Thoracic aorta (tissue), 2 donors: ENCODE results near the gene NDFIP1. TPM values are rescaled to one million over a fixed set of nuclear protein-coding genes. Genes with fewer than 3 reads are reported as not detected.

Experiments
- ATAC-seq: fragments of 150-250 bp; one replicate; pipeline ENCODE4 v1.8.0; 2017; ENCODE audit warnings: low read depth; ENCODE audit not compliant: insufficient number of reproducible peaks, low FRiP score
- DNase-seq: peaks from one replicate; pipeline ENCODE4 v3.0.0-alpha.2; 2020; ENCODE audit warnings: low spot score
- H3K27ac ChIP-seq, 2 donors: fragments of 200-600 bp; sonication (generic); 1 replicate in 1 of 2; 2 replicates in 1 of 2; pipeline ENCODE4 v1.5.1; 2016; ENCODE audit warnings: mild to moderate bottlenecking in 2 of 2, moderate library complexity in 2 of 2
- H3K27me3 ChIP-seq: fragments of 200-600 bp; sonication (generic); replicated peaks from 2 replicates; pipeline ENCODE4 v1.6.0; 2016; ENCODE audit warnings: mild to moderate bottlenecking; ENCODE audit not compliant: insufficient read depth
- H3K36me3 ChIP-seq: fragments of 200-600 bp; sonication (generic); one replicate; pipeline ENCODE4 v1.5.1; 2016
- H3K4me1 ChIP-seq, 2 donors: fragments of 200-600 bp; sonication (generic); 1 replicate in 1 of 2; 2 replicates in 1 of 2; pipeline versions ENCODE4 v1.5.1 to v1.6.0; 2016; ENCODE audit warnings: low read depth in 2 of 2, mild to moderate bottlenecking in 1 of 2; ENCODE audit not compliant: control insufficient read depth in 1 of 2
- H3K4me3 ChIP-seq: fragments of 200-600 bp; sonication (generic); 2 replicates; pipeline ENCODE4 v1.5.1; 2016; ENCODE audit warnings: mild to moderate bottlenecking
- H3K9me3 ChIP-seq: fragments of 200-600 bp; sonication (generic); 2 replicates; pipeline ENCODE4 v1.5.1; 2016
- CTCF ChIP-seq: fragments of 200-600 bp; sonication (generic); IDR thresholded peaks from one replicate; pipeline ENCODE4 v1.5.1; 2019; ENCODE audit warnings: antibody characterized with exemption
- total RNA-seq, 2 donors: library from RNA; depleted of rRNA; stranded (reverse); fragments of >200 nt; gene quantifications; one replicate each; pipeline versions ENCODE4 v1.1.0 to v1.2.3, GENCODE V29; 2016

The NDFIP1 gene
- total RNA-seq, 2 donors from 2014 or later = 102 to 134 TPM

GRCh38 chr5:142156839-142157463 lies 48.4 kb downstream of the NDFIP1 start:
- H3K4me3 ChIP-seq = no peak overlapping the region
- H3K36me3 ChIP-seq = peaks cover 10% of the 10 kb centered on the region
- DNase-seq (no peak), ATAC-seq (no peak)
- H3K9me3 ChIP-seq = no peaks in the 10 kb centered on the region
- H3K4me1 ChIP-seq = peaks cover 0 to 7% of the 10 kb centered on the region in 2 donors
- no peaks in the 10 kb centered on the region for H3K27me3 ChIP-seq
- H3K27ac ChIP-seq = no peak overlapping the region
- TF ChIP-seq CTCF = no peak

GRCh38 chr5:142159354-142159753 lies 50.8 kb downstream of the NDFIP1 start:
- peaks cover 0 to 7% of the 10 kb centered on the region in 2 donors for H3K4me1 ChIP-seq
- no peak for ATAC-seq
- H3K9me3 ChIP-seq = no peaks in the 10 kb centered on the region
- H3K4me3 ChIP-seq = no peak overlapping the region
- H3K36me3 ChIP-seq = peaks cover 4% of the 10 kb centered on the region
- H3K27ac ChIP-seq = no peak overlapping the region
- TF ChIP-seq CTCF = no peak
- no peak for DNase-seq
- no peaks in the 10 kb centered on the region for H3K27me3 ChIP-seq

DNA sequence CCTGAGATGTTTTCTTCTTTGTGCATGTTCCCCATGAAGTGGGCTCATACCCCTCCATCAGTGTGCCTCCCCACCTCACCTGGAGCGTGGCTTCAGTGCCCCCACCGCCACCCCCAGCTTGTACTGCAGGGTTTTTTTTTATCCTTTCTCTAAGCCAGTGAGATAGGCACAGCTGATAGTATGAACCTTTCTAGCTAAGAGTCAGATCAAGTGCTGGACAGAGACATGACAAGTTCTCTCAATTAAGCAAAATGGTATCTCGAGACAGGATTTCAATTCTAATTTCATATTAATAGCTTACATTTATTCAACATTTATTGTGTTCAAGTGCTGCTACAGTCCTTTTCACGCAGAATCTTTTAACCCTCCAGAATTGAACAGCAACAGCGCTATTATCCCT lies 55.7 kb downstream of the NDFIP1 start:
- H3K36me3 ChIP-seq = no peaks in the 10 kb centered on the region
- H3K27me3 ChIP-seq = no peaks in the 10 kb centered on the region
- TF ChIP-seq CTCF = no peak
- no peaks in the 10 kb centered on the region for H3K9me3 ChIP-seq
- ATAC-seq = no peak
- no peak overlapping the region for H3K4me3 ChIP-seq
- H3K4me1 ChIP-seq = no peaks in the 10 kb centered on the region
- no peak for DNase-seq
- H3K27ac ChIP-seq = no peak overlapping the region

GRCh38 chr5:142166754-142167153 lies 58.2 kb downstream of the NDFIP1 start:
- no peaks in the 10 kb centered on the region for H3K9me3 ChIP-seq
- no peaks in the 10 kb centered on the region for H3K27me3 ChIP-seq
- H3K36me3 ChIP-seq = no peaks in the 10 kb centered on the region
- no peak for ATAC-seq
- no peak for TF ChIP-seq CTCF
- no peak overlapping the region for H3K4me3 ChIP-seq
- H3K27ac ChIP-seq = no peak overlapping the region
- DNase-seq = no peak
- no peaks in the 10 kb centered on the region for H3K4me1 ChIP-seq

DNA sequence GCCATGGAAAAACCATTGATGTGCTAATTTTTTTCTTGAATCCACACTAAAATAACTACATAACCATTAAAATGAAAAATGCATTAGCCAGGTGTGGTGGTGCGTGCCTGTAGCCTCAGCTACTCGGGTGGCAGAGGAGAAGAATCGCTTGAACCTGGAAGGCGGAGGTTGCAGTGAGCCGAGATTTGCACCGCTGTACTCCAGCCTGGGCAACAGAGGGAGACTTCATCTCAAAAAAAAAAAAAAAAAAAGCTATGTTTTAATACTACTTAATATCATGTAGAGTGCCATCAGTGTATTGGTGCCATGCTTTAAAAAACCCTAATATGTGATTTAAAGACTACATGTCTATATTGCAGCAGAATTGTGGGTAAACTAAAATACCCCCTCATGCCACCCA lies 58.9 kb downstream of the NDFIP1 start:
- H3K27me3 ChIP-seq = no peaks in the 10 kb centered on the region
- no peak overlapping the region for H3K27ac ChIP-seq
- H3K36me3 ChIP-seq = no peaks in the 10 kb centered on the region
- DNase-seq (no peak), ATAC-seq (no peak)
- no peaks in the 10 kb centered on the region for H3K9me3 ChIP-seq
- H3K4me1 ChIP-seq = no peaks in the 10 kb centered on the region
- no peak overlapping the region for H3K4me3 ChIP-seq
- TF ChIP-seq CTCF = no peak
